Mesothelial cell of epicardium (in vitro differentiated cells): ENCODE measurements around the gene ARHGAP19. TPM values are rescaled to one million over a fixed set of nuclear protein-coding genes. Genes with fewer than 3 reads are reported as not detected.

ENCODE experiments used
- DNase-seq, 2 experiments: peaks; one replicate each; pipeline ENCODE4 v3.0.0; 2021; ENCODE audit warnings: low spot score in 2 of 2; ENCODE audit not compliant: unreplicated experiment in 2 of 2
- H3K27ac Mint-ChIP-seq: 2 replicates; pipeline ENCODE4 v1.8.0; 2021; ENCODE audit warnings: mixed read lengths
- H3K27me3 Mint-ChIP-seq: 2 replicates; pipeline ENCODE4 v1.8.0; 2021; ENCODE audit warnings: low read depth, mixed read lengths
- H3K36me3 Mint-ChIP-seq: 2 replicates; pipeline ENCODE4 v1.8.0; 2021; ENCODE audit warnings: mixed read lengths
- H3K4me1 Mint-ChIP-seq: 2 replicates; pipeline ENCODE4 v1.8.0; 2021; ENCODE audit warnings: mixed read lengths
- H3K4me3 Mint-ChIP-seq: 2 replicates; pipeline ENCODE4 v1.8.0; 2021; ENCODE audit warnings: mild to moderate bottlenecking, moderate library complexity, mixed read lengths
- H3K9me3 Mint-ChIP-seq: 2 replicates; pipeline ENCODE4 v1.8.0; 2021; ENCODE audit warnings: mixed read lengths
- total RNA-seq: library from RNA; stranded (reverse); gene quantifications from 3 replicates; pipeline ENCODE4 v1.2.1, GENCODE V29; 2021
- TF ChIP-seq, protein P1 (sequence below): fragments of 200-600 bp; sonication (generic); IDR thresholded peaks from one replicate; pipeline ENCODE4 v1.5.0; 2021; ENCODE audit warnings: antibody characterized with exemption; ENCODE audit not compliant: unreplicated experiment

The ARHGAP19 gene
- total RNA-seq, 1 donor from 2014 or later, result 22.6 TPM

DNA sequence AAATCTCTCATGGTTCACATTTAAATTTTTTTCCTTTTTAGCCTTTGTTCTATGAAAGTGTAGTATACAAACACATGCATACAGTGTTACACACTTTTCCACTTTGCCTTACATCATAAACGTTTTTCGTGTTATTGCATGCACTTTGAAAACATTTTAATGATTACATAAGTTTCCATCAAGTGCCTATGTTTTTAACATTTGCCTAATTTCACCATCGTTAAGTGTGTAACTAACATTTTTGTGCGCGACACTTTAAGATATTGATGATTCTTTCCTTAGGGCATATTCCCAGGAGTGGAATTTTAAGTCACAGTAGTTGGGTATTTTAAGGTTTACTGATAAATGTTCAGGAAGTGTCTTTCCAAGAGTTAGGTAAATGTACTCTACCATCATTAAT, 43.6 kb upstream of the ARHGAP19 start:
- Mint-ChIP-seq H3K4me3 (peak overlapping the region; percentile 70), H3K36me3 (no peaks in the 10 kb centered on the region), H3K27me3 (peaks cover 21% of the 10 kb centered on the region), H3K9me3 (no peaks in the 10 kb centered on the region), H3K27ac (peak overlapping the region; percentile 78), H3K4me1 (peaks cover 46% of the 10 kb centered on the region)
- TF ChIP-seq, protein P1, sequence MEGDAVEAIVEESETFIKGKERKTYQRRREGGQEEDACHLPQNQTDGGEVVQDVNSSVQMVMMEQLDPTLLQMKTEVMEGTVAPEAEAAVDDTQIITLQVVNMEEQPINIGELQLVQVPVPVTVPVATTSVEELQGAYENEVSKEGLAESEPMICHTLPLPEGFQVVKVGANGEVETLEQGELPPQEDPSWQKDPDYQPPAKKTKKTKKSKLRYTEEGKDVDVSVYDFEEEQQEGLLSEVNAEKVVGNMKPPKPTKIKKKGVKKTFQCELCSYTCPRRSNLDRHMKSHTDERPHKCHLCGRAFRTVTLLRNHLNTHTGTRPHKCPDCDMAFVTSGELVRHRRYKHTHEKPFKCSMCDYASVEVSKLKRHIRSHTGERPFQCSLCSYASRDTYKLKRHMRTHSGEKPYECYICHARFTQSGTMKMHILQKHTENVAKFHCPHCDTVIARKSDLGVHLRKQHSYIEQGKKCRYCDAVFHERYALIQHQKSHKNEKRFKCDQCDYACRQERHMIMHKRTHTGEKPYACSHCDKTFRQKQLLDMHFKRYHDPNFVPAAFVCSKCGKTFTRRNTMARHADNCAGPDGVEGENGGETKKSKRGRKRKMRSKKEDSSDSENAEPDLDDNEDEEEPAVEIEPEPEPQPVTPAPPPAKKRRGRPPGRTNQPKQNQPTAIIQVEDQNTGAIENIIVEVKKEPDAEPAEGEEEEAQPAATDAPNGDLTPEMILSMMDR, result no peak
- DNase-seq, result no peak

DNA sequence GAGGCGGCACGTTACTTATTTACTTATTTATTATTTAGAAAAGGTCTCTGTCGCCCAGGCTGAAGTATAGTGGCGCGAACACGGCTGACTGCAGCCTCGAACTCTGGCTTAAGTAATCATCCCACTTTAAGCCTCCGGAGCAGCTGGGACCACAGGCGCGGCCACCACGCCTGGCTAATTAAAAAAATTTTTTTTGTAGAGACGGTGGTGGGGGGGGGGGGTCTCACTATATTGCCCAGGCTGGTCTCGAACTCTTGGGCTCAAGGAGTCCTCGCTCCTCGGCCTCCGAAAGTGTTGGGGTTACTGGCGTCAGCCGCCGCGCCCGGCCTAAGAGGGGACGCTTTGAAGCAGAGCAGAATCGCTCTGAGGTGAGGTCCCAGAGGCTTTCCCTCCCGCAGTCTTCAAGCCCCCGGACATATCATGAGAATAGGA, 42.8 kb upstream of the ARHGAP19 start:
- peak overlapping the region; percentile 70 for H3K4me3 Mint-ChIP-seq
- DNase-seq, result no peak
- H3K36me3 Mint-ChIP-seq, result peaks cover 1% of the 10 kb centered on the region
- TF ChIP-seq, protein P1, result no peak
- H3K27me3 Mint-ChIP-seq, result peaks cover 21% of the 10 kb centered on the region
- H3K9me3 Mint-ChIP-seq, result no peaks in the 10 kb centered on the region
- H3K4me1 Mint-ChIP-seq, result peaks cover 46% of the 10 kb centered on the region
- H3K27ac Mint-ChIP-seq, result no peak overlapping the region

GRCh38 chr10:97334370-97335175, 42.1 kb upstream of the ARHGAP19 start, which contains the start of gene FRAT2:
TSS of gene FRAT2 (minus strand) at chr10:97334729. CDS start at chr10:97334572, 157 bp downstream.
- TF ChIP-seq, protein P1, result no peak
- Mint-ChIP-seq H3K36me3 (peaks cover 6% of the 10 kb centered on the region), H3K27me3 (peaks cover 21% of the 10 kb centered on the region), H3K4me3 (peak within 1 kb of the TSS; percentile 79), H3K9me3 (no peaks in the 10 kb centered on the region), H3K27ac (peak within 1 kb of the TSS; percentile 88), H3K4me1 (peaks cover 50% of the 10 kb centered on the region)
- DNase-seq, result peak; percentile 82 to 91

GRCh38 chr10:97333601-97334369, 41.3 kb upstream of the ARHGAP19 start:
- TF ChIP-seq, protein P1, result no peak
- DNase-seq, result peak in 1 of 2 experiments; percentile 60
- peak overlapping the region; percentile 88 for H3K27ac Mint-ChIP-seq
- H3K4me1 Mint-ChIP-seq, result peaks cover 53% of the 10 kb centered on the region
- H3K27me3 Mint-ChIP-seq, result peaks cover 18% of the 10 kb centered on the region
- H3K9me3 Mint-ChIP-seq, result no peaks in the 10 kb centered on the region
- H3K36me3 Mint-ChIP-seq, result peaks cover 8% of the 10 kb centered on the region
- H3K4me3 Mint-ChIP-seq, result peak overlapping the region; percentile 79

DNA sequence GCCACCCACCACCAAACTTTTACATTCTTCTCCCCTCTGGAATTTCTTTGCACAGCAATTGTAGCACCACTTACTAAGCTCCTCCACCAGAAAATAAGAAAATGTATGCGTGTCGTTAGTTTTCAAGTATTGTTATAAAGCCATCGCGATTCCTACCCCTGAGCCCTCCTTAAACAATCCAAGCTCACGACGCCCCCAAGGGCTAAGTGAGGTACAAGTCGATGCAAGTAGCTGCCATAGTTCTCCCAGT, 40.8 kb upstream of the ARHGAP19 start:
- H3K4me3 Mint-ChIP-seq, result peak overlapping the region; percentile 79
- TF ChIP-seq, protein P1, result no peak
- no peaks in the 10 kb centered on the region for H3K9me3 Mint-ChIP-seq
- peaks cover 8% of the 10 kb centered on the region for H3K36me3 Mint-ChIP-seq
- peaks cover 55% of the 10 kb centered on the region for H3K4me1 Mint-ChIP-seq
- no peak for DNase-seq
- H3K27ac Mint-ChIP-seq, result peak overlapping the region; percentile 88
- peaks cover 15% of the 10 kb centered on the region for H3K27me3 Mint-ChIP-seq
